ENCODE data around the gene CXCR3.
"Not testable (repeated sequence)": the region's sequence is repeated elsewhere in the genome, so short reads cannot be mapped to it uniquely, and the experiment has no call there.

The CXCR3 gene

GRCh38 chrX:71664202-71664601, 45.9 kb upstream of the CXCR3 start:
- TF ChIP-seq CTCF (IDR thresholded peaks at IDR 0.05): peak; percentile 29
- H3K36me3 Mint-ChIP-seq (ENCODE audit: low read depth); H3K27me3 Mint-ChIP-seq (ENCODE audit: low read depth, poor library complexity); H3K27ac Mint-ChIP-seq; H3K4me1 Mint-ChIP-seq; H3K4me3 Mint-ChIP-seq: not testable (repeated sequence)
- DNase-seq: peak; percentile 19
- peaks cover 52% of the 10 kb centered on the region for H3K9me3 Mint-ChIP-seq

GRCh38 chrX:71663238-71663637, 44.9 kb upstream of the CXCR3 start:
- peaks cover 49% of the 10 kb centered on the region for H3K9me3 Mint-ChIP-seq
- not testable (repeated sequence) for H3K27ac Mint-ChIP-seq; DNase-seq; H3K4me3 Mint-ChIP-seq; H3K4me1 Mint-ChIP-seq; H3K36me3 Mint-ChIP-seq (ENCODE audit: low read depth); H3K27me3 Mint-ChIP-seq (ENCODE audit: low read depth, poor library complexity)

- not testable (repeated sequence) for H3K4me3 Mint-ChIP-seq; DNase-seq; H3K4me1 Mint-ChIP-seq; H3K36me3 Mint-ChIP-seq (ENCODE audit: low read depth); H3K27ac Mint-ChIP-seq; H3K27me3 Mint-ChIP-seq (ENCODE audit: low read depth, poor library complexity)
- peaks cover 51% of the 10 kb centered on the region for H3K9me3 Mint-ChIP-seq
Observed at GRCh38 chrX:71662654-71663053, 44.3 kb upstream of the CXCR3 start.

GRCh38 chrX:71661919-71662318, 43.6 kb upstream of the CXCR3 start:
- Mint-ChIP-seq H3K36me3 (ENCODE audit: low read depth) (no peaks in the 10 kb centered on the region), H3K9me3 (peaks cover 54% of the 10 kb centered on the region), H3K4me3 (no peak overlapping the region), H3K27me3 (ENCODE audit: low read depth, poor library complexity) (peaks cover 9% of the 10 kb centered on the region), H3K4me1 (no peaks in the 10 kb centered on the region), H3K27ac (no peak overlapping the region)
- DNase-seq: no peak
- no peak for TF ChIP-seq CTCF (IDR thresholded peaks at IDR 0.05)

GRCh38 chrX:71660562-71661416, 42.5 kb upstream of the CXCR3 start:
- DNase-seq: no peak
- Mint-ChIP-seq H3K4me3 (no peak overlapping the region), H3K4me1 (no peaks in the 10 kb centered on the region), H3K27me3 (ENCODE audit: low read depth, poor library complexity) (peaks cover 14% of the 10 kb centered on the region), H3K9me3 (peaks cover 63% of the 10 kb centered on the region), H3K27ac (no peak overlapping the region), H3K36me3 (ENCODE audit: low read depth) (no peaks in the 10 kb centered on the region)
- TF ChIP-seq CTCF (IDR thresholded peaks at IDR 0.05): no peak

- peaks cover 14% of the 10 kb centered on the region for H3K27me3 Mint-ChIP-seq (ENCODE audit: low read depth, poor library complexity)
- H3K36me3 Mint-ChIP-seq (ENCODE audit: low read depth): no peaks in the 10 kb centered on the region
- no peak overlapping the region for H3K4me3 Mint-ChIP-seq
- H3K9me3 Mint-ChIP-seq: peaks cover 62% of the 10 kb centered on the region
- no peak overlapping the region for H3K27ac Mint-ChIP-seq
- H3K4me1 Mint-ChIP-seq: no peaks in the 10 kb centered on the region
- no peak for TF ChIP-seq CTCF (IDR thresholded peaks at IDR 0.05)
- no peak for DNase-seq
Observed at GRCh38 chrX:71659959-71660358, 41.6 kb upstream of the CXCR3 start.

GRCh38 chrX:71659342-71659741, 41.0 kb upstream of the CXCR3 start:
- H3K27me3 Mint-ChIP-seq (ENCODE audit: low read depth, poor library complexity): peaks cover 14% of the 10 kb centered on the region

More at GRCh38 chrX:71659342-71659741, 41.0 kb upstream of the CXCR3 start:
- H3K4me3 Mint-ChIP-seq: no peak overlapping the region
- no peak overlapping the region for H3K27ac Mint-ChIP-seq
- DNase-seq: no peak
- no peaks in the 10 kb centered on the region for H3K4me1 Mint-ChIP-seq
- H3K36me3 Mint-ChIP-seq (ENCODE audit: low read depth): no peaks in the 10 kb centered on the region
- TF ChIP-seq CTCF (IDR thresholded peaks at IDR 0.05): no peak
- peaks cover 62% of the 10 kb centered on the region for H3K9me3 Mint-ChIP-seq

All from nephron progenitor cell (in vitro differentiated cells).